Activated B cell treated with CpG ODN at 0.5 μM for 24 hours (primary cell): ENCODE measurements around the gene DOCK1. TPM values are rescaled to one million over a fixed set of nuclear protein-coding genes. Genes with fewer than 3 reads are reported as not detected.

Experiments used
- ATAC-seq: fragments of 200-7000 bp; cut with Tn5 transposase; one replicate; pipeline ENCODE4 v1.10.0; 2021; ENCODE audit warnings: low read depth, mild to moderate bottlenecking, moderate library complexity
- CTCF ChIA-PET: fragments of 350-600 bp; sonication (Branson Sonifier 250); formaldehyde crosslinking; loops from one replicate; lab custom pipeline; 2021; ENCODE audit warnings: antibody characterized with exemption; lab: Charles Lee
- POLR2A ChIA-PET: fragments of 350-600 bp; sonication (Branson Sonifier 250); formaldehyde crosslinking; loops from one replicate; lab custom pipeline; 2021; ENCODE audit warnings: antibody characterized with exemption; lab: Charles Lee
- DNase-seq: peaks from one replicate; pipeline ENCODE4 v3.0.0; 2022
- H3K27ac Mint-ChIP-seq: one replicate; pipeline ENCODE4 v1.8.0; 2020; ENCODE audit warnings: mixed read lengths
- H3K27me3 Mint-ChIP-seq: one replicate; pipeline ENCODE4 v1.8.0; 2021; ENCODE audit warnings: mixed read lengths
- H3K36me3 Mint-ChIP-seq: one replicate; pipeline ENCODE4 v1.8.0; 2021; ENCODE audit warnings: low read depth, mixed read lengths
- H3K4me1 Mint-ChIP-seq: one replicate; pipeline ENCODE4 v1.8.0; 2021; ENCODE audit warnings: mixed read lengths
- H3K4me3 Mint-ChIP-seq: one replicate; pipeline ENCODE4 v1.8.0; 2020; ENCODE audit warnings: mild to moderate bottlenecking, mixed read lengths
- H3K9me3 Mint-ChIP-seq: one replicate; pipeline ENCODE4 v1.8.0; 2020; ENCODE audit warnings: mixed read lengths
- intact Hi-C: fragments of 100-400 bp; cut with micrococcal nuclease; formaldehyde crosslinking; loops from one replicate; pipeline ENCODE4 v1.15.1; 2024
- total RNA-seq: library from RNA; stranded (reverse); gene quantifications from 2 replicates; pipeline ENCODE4 v1.2.3, GENCODE V29; 2022
- TF ChIP-seq, protein P1 (sequence below): fragments of 200-600 bp; IDR thresholded peaks from one replicate; pipeline ENCODE4 v1.8.0; 2022; ENCODE audit warnings: antibody characterized with exemption, mild to moderate bottlenecking

The DOCK1 gene
- total RNA-seq, 1 donor from 2014 or later: not detected

- H3K27me3 Mint-ChIP-seq: no peaks in the 10 kb centered on the region
- ChIA-PET POLR2A (no interaction called here), CTCF (no interaction called here)
- H3K4me1 Mint-ChIP-seq: no peaks in the 10 kb centered on the region
- intact Hi-C loops: no loop called here
- TF ChIP-seq, protein P1, sequence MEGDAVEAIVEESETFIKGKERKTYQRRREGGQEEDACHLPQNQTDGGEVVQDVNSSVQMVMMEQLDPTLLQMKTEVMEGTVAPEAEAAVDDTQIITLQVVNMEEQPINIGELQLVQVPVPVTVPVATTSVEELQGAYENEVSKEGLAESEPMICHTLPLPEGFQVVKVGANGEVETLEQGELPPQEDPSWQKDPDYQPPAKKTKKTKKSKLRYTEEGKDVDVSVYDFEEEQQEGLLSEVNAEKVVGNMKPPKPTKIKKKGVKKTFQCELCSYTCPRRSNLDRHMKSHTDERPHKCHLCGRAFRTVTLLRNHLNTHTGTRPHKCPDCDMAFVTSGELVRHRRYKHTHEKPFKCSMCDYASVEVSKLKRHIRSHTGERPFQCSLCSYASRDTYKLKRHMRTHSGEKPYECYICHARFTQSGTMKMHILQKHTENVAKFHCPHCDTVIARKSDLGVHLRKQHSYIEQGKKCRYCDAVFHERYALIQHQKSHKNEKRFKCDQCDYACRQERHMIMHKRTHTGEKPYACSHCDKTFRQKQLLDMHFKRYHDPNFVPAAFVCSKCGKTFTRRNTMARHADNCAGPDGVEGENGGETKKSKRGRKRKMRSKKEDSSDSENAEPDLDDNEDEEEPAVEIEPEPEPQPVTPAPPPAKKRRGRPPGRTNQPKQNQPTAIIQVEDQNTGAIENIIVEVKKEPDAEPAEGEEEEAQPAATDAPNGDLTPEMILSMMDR: no peak
- H3K9me3 Mint-ChIP-seq: no peaks in the 10 kb centered on the region
- no peak for ATAC-seq
- no peaks in the 10 kb centered on the region for H3K36me3 Mint-ChIP-seq
- H3K27ac Mint-ChIP-seq: no peak overlapping the region
- no peak for DNase-seq
- H3K4me3 Mint-ChIP-seq: no peak overlapping the region
Measured at GRCh38 chr10:127017541-127018297, 112.5 kb downstream of the DOCK1 start.

DNA sequence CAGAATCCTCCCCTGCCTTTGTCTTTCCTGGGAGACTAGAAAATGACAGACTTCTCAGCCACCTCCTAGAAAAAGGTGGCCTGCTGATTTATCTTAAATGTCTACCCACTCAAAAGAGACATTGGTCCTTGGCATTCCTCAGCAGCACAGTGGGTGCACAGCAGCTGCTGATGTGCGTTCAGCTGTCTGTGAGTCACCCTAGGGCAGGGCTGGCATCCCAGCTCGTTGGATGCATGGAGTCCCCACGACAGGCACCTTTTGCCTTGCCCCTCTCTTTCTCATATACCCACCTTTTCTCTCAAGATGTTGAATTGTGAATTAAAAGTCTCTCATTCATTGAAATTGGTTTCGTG, 113.0 kb downstream of the DOCK1 start:
- Mint-ChIP-seq H3K27me3 (no peaks in the 10 kb centered on the region), H3K9me3 (no peaks in the 10 kb centered on the region), H3K27ac (no peak overlapping the region), H3K4me3 (no peak overlapping the region), H3K4me1 (no peaks in the 10 kb centered on the region), H3K36me3 (no peaks in the 10 kb centered on the region)
- TF ChIP-seq, protein P1: no peak
- POLR2A ChIA-PET: no interaction called here
- CTCF ChIA-PET: no interaction called here
- intact Hi-C loops: no loop called here
- DNase-seq (no peak), ATAC-seq (no peak)

- no peak for ATAC-seq
- no peaks in the 10 kb centered on the region for H3K9me3 Mint-ChIP-seq
Measured at GRCh38 chr10:127018766-127019165, 113.5 kb downstream of the DOCK1 start.

GRCh38 chr10:127020260-127020659, 115.0 kb downstream of the DOCK1 start:
- no peak for ATAC-seq
- intact Hi-C loops: no loop called here
- ChIA-PET POLR2A (no interaction called here), CTCF (no interaction called here)
- H3K4me1 Mint-ChIP-seq: no peaks in the 10 kb centered on the region
- TF ChIP-seq, protein P1: no peak
- no peaks in the 10 kb centered on the region for H3K27me3 Mint-ChIP-seq
- H3K36me3 Mint-ChIP-seq: no peaks in the 10 kb centered on the region
- DNase-seq: no peak
- no peak overlapping the region for H3K4me3 Mint-ChIP-seq
- H3K9me3 Mint-ChIP-seq: no peaks in the 10 kb centered on the region
- H3K27ac Mint-ChIP-seq: no peak overlapping the region

More at GRCh38 chr10:127018766-127019165, 113.5 kb downstream of the DOCK1 start:
- intact Hi-C loops: no loop called here
- TF ChIP-seq, protein P1: no peak
- H3K27me3 Mint-ChIP-seq: no peaks in the 10 kb centered on the region
- H3K4me1 Mint-ChIP-seq: no peaks in the 10 kb centered on the region
- no peak overlapping the region for H3K27ac Mint-ChIP-seq
- no peak for DNase-seq
- no peak overlapping the region for H3K4me3 Mint-ChIP-seq
- ChIA-PET POLR2A (no interaction called here), CTCF (no interaction called here)
- no peaks in the 10 kb centered on the region for H3K36me3 Mint-ChIP-seq

GRCh38 chr10:127021801-127022200, 116.6 kb downstream of the DOCK1 start:
- Mint-ChIP-seq H3K4me1 (no peaks in the 10 kb centered on the region), H3K36me3 (no peaks in the 10 kb centered on the region), H3K27ac (no peak overlapping the region), H3K9me3 (no peaks in the 10 kb centered on the region), H3K4me3 (no peak overlapping the region), H3K27me3 (no peaks in the 10 kb centered on the region)
- DNase-seq (no peak), ATAC-seq (no peak)
- intact Hi-C loops: no loop called here
- TF ChIP-seq, protein P1: no peak
- ChIA-PET CTCF (no interaction called here), POLR2A (no interaction called here)
